H1 (cell line): ENCODE measurements around the gene AFAP1L2. TPM values are rescaled to one million over a fixed set of nuclear protein-coding genes. Genes with fewer than 3 reads are reported as not detected.

Experiments used
- CHD7 ChIP-seq: fragments of 300-600 bp; sonication (generic); IDR thresholded peaks from 2 replicates; pipeline ENCODE4 v1.7.1; 2012; ENCODE audit warnings: low read length, moderate library complexity, mild to moderate bottlenecking, inconsistent platforms; ENCODE audit not compliant: insufficient replicate concordance
- HDAC2 ChIP-seq, 2 experiments: fragments of 300-600 bp in 1 of 2; sonication (generic) in 1 of 2; IDR thresholded peaks; 2 replicates each; pipeline ENCODE4 v1.6.1; 2011 to 2012; ENCODE audit warnings: low read depth in 2 of 2, low read length in 2 of 2, mild to moderate bottlenecking in 2 of 2, moderate library complexity in 2 of 2, borderline replicate concordance in 1 of 2, inconsistent platforms in 1 of 2
- NANOG ChIP-seq: IDR thresholded peaks from 2 replicates; pipeline ENCODE4 v1.6.1; 2011; ENCODE audit warnings: low read length, low read depth, mild to moderate bottlenecking, inconsistent platforms; ENCODE audit not compliant: insufficient read depth, poor library complexity, severe bottlenecking
- PHF8 ChIP-seq: fragments of 200-600 bp; sonication (generic); conservative IDR thresholded peaks from 2 replicates; pipeline ENCODE4 v1.7.1; 2012; ENCODE audit warnings: low read depth, mild to moderate bottlenecking, inconsistent platforms, low read length, moderate library complexity
- POLR2A ChIP-seq, 2 experiments: IDR thresholded peaks; 1 replicate in 1 of 2; 2 replicates in 1 of 2; pipeline ENCODE4 v1.6.1; 2011; ENCODE audit warnings: low read depth in 2 of 2, low read length in 2 of 2, mild to moderate bottlenecking in 2 of 2; ENCODE audit errors: control extremely low read depth in 1 of 2
- POLR2AphosphoS5 ChIP-seq: IDR thresholded peaks from 2 replicates; pipeline ENCODE4 v1.6.1; 2011; ENCODE audit warnings: low read depth, low read length
- RBBP5 ChIP-seq: IDR thresholded peaks from 2 replicates; pipeline ENCODE4 v1.7.1; 2012; ENCODE audit warnings: low read depth, mild to moderate bottlenecking, inconsistent platforms, low read length, moderate library complexity, borderline replicate concordance
- SIN3A ChIP-seq, 2 experiments: IDR thresholded peaks in 1 of 2; conservative IDR thresholded peaks in 1 of 2; 2 replicates each; pipeline ENCODE4 v1.6.1; 2011 to 2012; ENCODE audit warnings: low read length in 2 of 2, improper control_type of control experiment in 1 of 2, low read depth in 1 of 2, mild to moderate bottlenecking in 1 of 2
- SIRT6 ChIP-seq: IDR thresholded peaks from one replicate; pipeline ENCODE4 v1.7.1; 2012; ENCODE audit warnings: low read length, inconsistent platforms
- SIX5 ChIP-seq: IDR thresholded peaks from 2 replicates; pipeline ENCODE4 v1.6.1; 2011; ENCODE audit warnings: mild to moderate bottlenecking, low read depth, low read length
- TAF1 ChIP-seq: IDR thresholded peaks from 2 replicates; pipeline ENCODE4 v1.6.1; 2011; ENCODE audit warnings: mild to moderate bottlenecking, low read depth, low read length
- ZNF274 ChIP-seq: IDR thresholded peaks from 2 replicates; pipeline ENCODE4 v1.7.0; 2012; ENCODE audit warnings: low read length, borderline replicate concordance; ENCODE audit errors: extremely low read depth
- polyA plus RNA-seq, 7 experiments: library from polyadenylated mRNA; depleted of rRNA in 3 of 7; stranded (reverse) in 5 of 7; unstranded in 2 of 7; fragments of >200 nt in 5 of 7; fragments of 200-250 nt in 2 of 7; gene quantifications; 1 replicate in 5 of 7; 2 replicates in 1 of 7; 4 replicates in 1 of 7; pipeline versions ENCODE4 v1.2.1 to v1.2.3, GENCODE V29; 2011 to 2013; ENCODE audit warnings: missing spikeins in 2 of 7, mixed read lengths in 2 of 7
- total RNA-seq: library from RNA; stranded (reverse); fragmentation: NEBNext Ultra II Directional; extraction: Animal tissue kit (Norgen Biotek cat#: 25700); gene quantifications from 2 replicates; pipeline ENCODE4 v1.2.1, GENCODE V29; 2021

Gene AFAP1L2
- total and polyA plus RNA-seq, 2 of the 8 experiments (the other 6 are each of a cell fraction or from before 2014, with no cell fraction given) = 3.9 to 6.4 TPM

- TF ChIP-seq CHD7 = no peak
- no peak for TF ChIP-seq PHF8
- no peak for TF ChIP-seq POLR2AphosphoS5
- TF ChIP-seq ZNF274 = no peak
- TF ChIP-seq TAF1 = no peak
- TF ChIP-seq HDAC2 (IDR thresholded peaks at IDR 0.05; ENCODE audit: borderline replicate concordance in 1 of 2, low read depth in 2 of 2, low read length in 2 of 2) = no peak
- no peak for TF ChIP-seq SIX5
- TF ChIP-seq NANOG = no peak
- no peak for TF ChIP-seq SIN3A (conservative IDR thresholded peaks at IDR 0.05 in 1 of 2, IDR thresholded peaks at IDR 0.05 in 1 of 2; ENCODE audit: low read depth in 1 of 2, low read length in 2 of 2)
- TF ChIP-seq SIRT6 = no peak
- TF ChIP-seq RBBP5 = no peak
- TF ChIP-seq POLR2A (IDR thresholded peaks at IDR 0.05; ENCODE audit: control extremely low read depth in 1 of 2, low read depth in 2 of 2, low read length in 2 of 2) = no peak
Observed at GRCh38 chr10:114256822-114257221, 147.5 kb downstream of the AFAP1L2 start (continued).
